BJ (cell line): Measurements from ENCODE around the gene APBB2. TPM values are rescaled to one million over a fixed set of nuclear protein-coding genes. Genes with fewer than 3 reads are reported as not detected.

ENCODE experiments used
- CTCF ChIA-PET: fragments of 350-600 bp; formaldehyde crosslinking; extraction: SDS; loops from one replicate; lab custom pipeline; 2021; ENCODE audit warnings: antibody characterized with exemption, inconsistent platforms; lab: Yijun Ruan, JAX
- POLR2A ChIA-PET: fragments of 300-600 bp; sonication (Branson Sonifier 250); formaldehyde crosslinking; extraction: SDS; loops from one replicate; lab custom pipeline; 2021; ENCODE audit warnings: antibody characterized with exemption; lab: Charles Lee
- DNase-seq: peaks from one replicate; pipeline ENCODE4 v3.0.0-alpha.2; 2011; ENCODE audit warnings: low read depth
- H3K27me3 ChIP-seq: 2 replicates; pipeline ENCODE4 v1.6.0; 2011; ENCODE audit warnings: low read length; ENCODE audit not compliant: control insufficient read depth, insufficient read depth
- H3K36me3 ChIP-seq: 2 replicates; pipeline ENCODE4 v1.5.1; 2011; ENCODE audit warnings: low read length; ENCODE audit not compliant: control insufficient read depth, insufficient read depth
- H3K4me3 ChIP-seq: 2 replicates; pipeline ENCODE4 v1.5.1; 2011; ENCODE audit warnings: low read depth, mild to moderate bottlenecking, control low read depth, low read length
- CTCF ChIP-seq: IDR thresholded peaks from 2 replicates; pipeline ENCODE4 v1.5.1; 2011; ENCODE audit warnings: low read depth, mild to moderate bottlenecking, control low read depth, inconsistent platforms, low read length, moderate library complexity; ENCODE audit not compliant: insufficient read depth
- polyA plus RNA-seq: library from polyadenylated mRNA; depleted of rRNA; stranded (reverse); fragments of >200 nt; gene quantifications from 2 replicates; pipeline ENCODE4 v1.2.3, GENCODE V29; 2011

Gene APBB2
- polyA plus RNA-seq, 1 experiment = 50.3 TPM

GRCh38 chr4:41012911-41013310 is 201.4 kb downstream of the APBB2 start:
- no peak for TF ChIP-seq CTCF
- no peak overlapping the region for H3K4me3 ChIP-seq
- ChIA-PET POLR2A (interaction anchor here (0.5 kb wide), 1 partner anchor 613 kb away, joined by 3 read pairs; no protein-coding TSS in a partner anchor), CTCF (no interaction called here)
- no peaks in the 10 kb centered on the region for H3K27me3 ChIP-seq
- no peak for DNase-seq
- peaks cover 4% of the 10 kb centered on the region for H3K36me3 ChIP-seq

GRCh38 chr4:41012293-41012692 is 202.0 kb downstream of the APBB2 start:
- no peaks in the 10 kb centered on the region for H3K27me3 ChIP-seq
- H3K4me3 ChIP-seq = no peak overlapping the region
- DNase-seq = no peak
- POLR2A ChIA-PET = no interaction called here
- CTCF ChIA-PET = interaction anchor here (1.2 to 1.3 kb wide), 2 partner anchors 11 to 201 kb away, joined by 3 to 5 read pairs; no protein-coding TSS in a partner anchor
- H3K36me3 ChIP-seq = peaks cover 4% of the 10 kb centered on the region
- no peak for TF ChIP-seq CTCF

GRCh38 chr4:41009411-41009810 is 204.9 kb downstream of the APBB2 start:
- TF ChIP-seq CTCF = no peak
- CTCF ChIA-PET = interaction anchor here (1.3 kb wide), 1 partner anchor 205 kb away, joined by 3 read pairs; the partner anchor contains the start of gene APBB2
- Histone ChIP-seq H3K27me3 (no peaks in the 10 kb centered on the region), H3K36me3 (peaks cover 4% of the 10 kb centered on the region), H3K4me3 (no peak overlapping the region)
- POLR2A ChIA-PET = no interaction called here
- no peak for DNase-seq

- H3K36me3 ChIP-seq = no peaks in the 10 kb centered on the region
- H3K4me3 ChIP-seq = no peak overlapping the region
- no peaks in the 10 kb centered on the region for H3K27me3 ChIP-seq
- DNase-seq = no peak
- TF ChIP-seq CTCF = no peak
- ChIA-PET CTCF (interaction anchor here (1.0 to 1.3 kb wide), 2 partner anchors 10 to 25 kb away, joined by 3 to 5 read pairs; no protein-coding TSS in a partner anchor), POLR2A (no interaction called here)
These were observed 208.2 kb downstream of the APBB2 start for GRCh38 chr4:41006141-41006540.

GRCh38 chr4:41002309-41002708 is 212.0 kb downstream of the APBB2 start:
- no peak overlapping the region for H3K4me3 ChIP-seq
- no peak for TF ChIP-seq CTCF
- ChIA-PET POLR2A (no interaction called here), CTCF (interaction anchor here (1.1 to 1.7 kb wide), 3 partner anchors 12 to 210 kb away, joined by 3 to 4 read pairs (median 3); no protein-coding TSS in a partner anchor)
- DNase-seq = no peak
- no peaks in the 10 kb centered on the region for H3K27me3 ChIP-seq
- no peaks in the 10 kb centered on the region for H3K36me3 ChIP-seq
